HG03342 (cell line): Measurements from ENCODE around the gene FBP1.

Source experiments
- ATAC-seq: cut with Tn5 transposase; IDR thresholded peaks from one replicate; pipeline ENCODE4 v1.9.1; 2021; ENCODE audit warnings: mild to moderate bottlenecking, moderate library complexity; ENCODE audit not compliant: unreplicated experiment

The FBP1 gene

GRCh38 chr9:94657021-94657725 lies 17.9 kb upstream of the FBP1 start:
- no peak for ATAC-seq

- ATAC-seq = peak; percentile 94
Observed at GRCh38 chr9:94656200-94656599, 16.9 kb upstream of the FBP1 start.

GRCh38 chr9:94655739-94656138 lies 16.4 kb upstream of the FBP1 start:
- no peak for ATAC-seq

- no peak for ATAC-seq
Observed at GRCh38 chr9:94654165-94654894, 15.0 kb upstream of the FBP1 start.

GRCh38 chr9:94650949-94651348 lies 11.6 kb upstream of the FBP1 start:
- no peak for ATAC-seq

GRCh38 chr9:94649100-94649819 lies 9.9 kb upstream of the FBP1 start:
- ATAC-seq = no peak

- ATAC-seq = no peak
Observed at GRCh38 chr9:94648185-94648584, 8.9 kb upstream of the FBP1 start.

GRCh38 chr9:94645901-94646300 lies 6.6 kb upstream of the FBP1 start:
- ATAC-seq = no peak

- ATAC-seq = no peak
Observed at GRCh38 chr9:94644543-94644942, 5.2 kb upstream of the FBP1 start.

- ATAC-seq = no peak
Observed at GRCh38 chr9:94643741-94644140, 4.4 kb upstream of the FBP1 start.

GRCh38 chr9:94643176-94643575 lies 3.9 kb upstream of the FBP1 start:
- no peak for ATAC-seq

GRCh38 chr9:94642501-94642900 lies 3.2 kb upstream of the FBP1 start:
- ATAC-seq = no peak

- ATAC-seq = no peak
Observed at GRCh38 chr9:94639999-94640376, 670 bp upstream of the FBP1 start.

GRCh38 chr9:94638335-94639060 lies 820 bp downstream of the FBP1 start:
- ATAC-seq = no peak

- no peak for ATAC-seq
Observed at GRCh38 chr9:94632737-94633136, 6.6 kb downstream of the FBP1 start.

- no peak for ATAC-seq
Observed at GRCh38 chr9:94631599-94631998, 7.7 kb downstream of the FBP1 start.

- ATAC-seq = no peak
Observed at GRCh38 chr9:94630833-94631232, 8.5 kb downstream of the FBP1 start.

- no peak for ATAC-seq
Observed at GRCh38 chr9:94630281-94630680, 9.0 kb downstream of the FBP1 start.

GRCh38 chr9:94627287-94627686 lies 12.0 kb downstream of the FBP1 start:
- no peak for ATAC-seq

GRCh38 chr9:94625835-94626234 lies 13.5 kb downstream of the FBP1 start:
- ATAC-seq = no peak

- no peak for ATAC-seq
Observed at GRCh38 chr9:94624629-94625028, 14.7 kb downstream of the FBP1 start.
